HCT116 (cell line): ENCODE data around the gene OLFML1. TPM values are rescaled to one million over a fixed set of nuclear protein-coding genes. Genes with fewer than 3 reads are reported as not detected.

Experiments
- ATAC-seq: fragments of 200-7000 bp; cut with Tn5 transposase; 2 replicates; pipeline ENCODE4 v1.9.1; 2020; ENCODE audit warnings: mild to moderate bottlenecking, moderate library complexity
- BruUV-seq: library from RNA; stranded (reverse); fragments of 400-500 nt; replicated peaks from 2 replicates; lab custom pipeline; 2021; lab: Mats Ljungman, UMichigan
- CTCF ChIA-PET: fragments of 300-600 bp; sonication (Branson Sonifier 250); formaldehyde crosslinking; loops from one replicate; lab custom pipeline; 2021; ENCODE audit warnings: antibody characterized with exemption; lab: Charles Lee
- POLR2A ChIA-PET: fragments of 300-600, 350-600 bp; sonication (Branson Sonifier 250); formaldehyde crosslinking; loops from one replicate; lab custom pipeline; 2021; ENCODE audit warnings: antibody characterized with exemption; lab: Charles Lee
- RAD21 ChIA-PET, 2 experiments: fragments of 300-600 bp; sonication (Branson Sonifier 250); formaldehyde crosslinking; loops; one replicate each; lab custom pipeline; 2023; ENCODE audit warnings: low total read pairs in 2 of 2; ENCODE audit not compliant: uncharacterized antibody in 2 of 2, unreplicated experiment in 2 of 2, low non-redundant PET in 1 of 2; lab: Charles Lee
- DNase-seq: peaks from one replicate; pipeline ENCODE4 v3.0.0-alpha.2; 2010; ENCODE audit warnings: low read depth, low spot score
- H2AFZ ChIP-seq: fragments of 200-600 bp; shearing (Covaris generic), sonication (generic); 2 replicates; pipeline ENCODE4 v1.6.1; 2017; ENCODE audit warnings: low read depth, mixed run types, mixed read lengths, antibody characterized with exemption, low read length; ENCODE audit not compliant: poor library complexity, severe bottlenecking
- H3K27ac ChIP-seq: 2 replicates; pipeline ENCODE4 v1.5.1; 2012; ENCODE audit warnings: low read depth, low read length
- H3K27me3 ChIP-seq: fragments of 200-600 bp; sonication (generic); 2 replicates; pipeline ENCODE4 v1.6.1; 2016; ENCODE audit warnings: mixed run types, low read length, mixed read lengths; ENCODE audit not compliant: insufficient read depth
- H3K36me3 ChIP-seq, 2 experiments: fragments of 200-500 bp in 1 of 2; fragments of 200-600 bp in 1 of 2; sonication (Bioruptor generic) in 1 of 2; sonication (generic) in 1 of 2; 2 replicates each; pipeline versions ENCODE4 v1.5.1 to v1.6.1; 2014 to 2016; ENCODE audit warnings: low read length in 2 of 2, inconsistent platforms in 1 of 2, mixed read lengths in 1 of 2, mixed run types in 1 of 2; ENCODE audit not compliant: insufficient read depth in 2 of 2, control insufficient read depth in 1 of 2
- H3K4me1 ChIP-seq, 2 experiments: fragments of 200-600 bp in 1 of 2; sonication (generic) in 1 of 2; 2 replicates each; pipeline versions ENCODE4 v1.5.1 to v1.6.1; 2012 to 2017; ENCODE audit warnings: low read length in 2 of 2, inconsistent platforms in 1 of 2, mild to moderate bottlenecking in 1 of 2, mixed read lengths in 1 of 2, mixed run types in 1 of 2, moderate library complexity in 1 of 2; ENCODE audit not compliant: insufficient read depth in 2 of 2, control insufficient read depth in 1 of 2
- H3K4me2 ChIP-seq: fragments of 200-600 bp; sonication (generic); 2 replicates; pipeline ENCODE4 v1.6.1; 2017; ENCODE audit warnings: mixed run types, low read length, mixed read lengths
- H3K4me3 ChIP-seq, 2 experiments: fragments of 200-600 bp in 1 of 2; sonication (generic) in 1 of 2; replicated peaks in 1 of 2; 2 replicates each; pipeline ENCODE4 v1.5.1; 2011 to 2016; ENCODE audit warnings: low read length in 2 of 2, control low read depth in 1 of 2, low read depth in 1 of 2, mild to moderate bottlenecking in 1 of 2, mixed read lengths in 1 of 2, mixed run types in 1 of 2
- H3K79me2 ChIP-seq: fragments of 200-600 bp; sonication (generic); 2 replicates; pipeline ENCODE4 v1.6.1; 2017; ENCODE audit warnings: mild to moderate bottlenecking, mixed run types, low read length, moderate library complexity, mixed read lengths; ENCODE audit not compliant: insufficient read depth
- H3K9ac ChIP-seq: fragments of 200-600 bp; sonication (generic); 2 replicates; pipeline ENCODE4 v1.6.1; 2016; ENCODE audit warnings: low read length, mixed read lengths
- H3K9me2 ChIP-seq: fragments of 200-600 bp; sonication (generic), shearing (Covaris generic); 2 replicates; pipeline ENCODE4 v1.6.1; 2017; ENCODE audit warnings: mixed run types, mild to moderate bottlenecking, moderate library complexity; ENCODE audit not compliant: insufficient read depth
- H3K9me3 ChIP-seq, 2 experiments: fragments of 200-500 bp in 1 of 2; fragments of 200-600 bp in 1 of 2; sonication (Bioruptor generic) in 1 of 2; sonication (generic) in 1 of 2; 2 replicates each; pipeline ENCODE4 v1.6.1; 2014 to 2017; ENCODE audit warnings: low read length in 2 of 2, mixed read lengths in 2 of 2, inconsistent platforms in 1 of 2, low read depth in 1 of 2, mild to moderate bottlenecking in 1 of 2, mixed run types in 1 of 2, moderate library complexity in 1 of 2; ENCODE audit not compliant: control insufficient read depth in 1 of 2, insufficient read depth in 1 of 2
- H4K20me1 ChIP-seq: fragments of 200-600 bp; sonication (generic), shearing (Covaris generic); 2 replicates; pipeline ENCODE4 v1.6.1; 2017; ENCODE audit warnings: mixed run types, mild to moderate bottlenecking, moderate library complexity; ENCODE audit not compliant: insufficient read depth
- CEBPB ChIP-seq: IDR thresholded peaks from 2 replicates; pipeline ENCODE4 v1.6.1; 2012; ENCODE audit warnings: low read depth
- EGR1 ChIP-seq: IDR thresholded peaks from 2 replicates; pipeline ENCODE4 v1.6.1; 2012; ENCODE audit warnings: low read depth
- ELF1 ChIP-seq: IDR thresholded peaks from 2 replicates; pipeline ENCODE4 v1.6.1; 2012; ENCODE audit warnings: low read depth, borderline replicate concordance
- EZH2 ChIP-seq: fragments of 200-600 bp; sonication (generic); IDR thresholded peaks from 2 replicates; pipeline ENCODE4 v1.6.1; 2017; ENCODE audit warnings: antibody characterized with exemption, mixed run types
- EZH2phosphoT487 ChIP-seq: fragments of 200-600 bp; IDR thresholded peaks from 2 replicates; pipeline ENCODE4 v1.6.1; 2018; ENCODE audit warnings: antibody characterized with exemption, borderline replicate concordance
- FOSL1 ChIP-seq: IDR thresholded peaks from 2 replicates; pipeline ENCODE4 v1.6.1; 2012; ENCODE audit warnings: low read depth
- POLR2AphosphoS5 ChIP-seq: IDR thresholded peaks from 2 replicates; pipeline ENCODE4 v1.6.1; 2011; ENCODE audit warnings: mild to moderate bottlenecking, low read depth, low read length, moderate library complexity
- SIN3A ChIP-seq: IDR thresholded peaks from 2 replicates; pipeline ENCODE4 v1.6.1; 2012; ENCODE audit warnings: low read depth
- SP1 ChIP-seq: IDR thresholded peaks from 2 replicates; pipeline ENCODE4 v1.6.1; 2012; ENCODE audit warnings: low read depth
- SRF ChIP-seq: IDR thresholded peaks from 2 replicates; pipeline ENCODE4 v1.6.1; 2012; ENCODE audit warnings: low read depth
- YY1 ChIP-seq: IDR thresholded peaks from 2 replicates; pipeline ENCODE4 v1.6.1; 2011; ENCODE audit warnings: low read length, low read depth, moderate library complexity, mild to moderate bottlenecking; ENCODE audit not compliant: insufficient replicate concordance; ENCODE audit errors: extremely low read depth
- ZBTB33 ChIP-seq: IDR thresholded peaks from 2 replicates; pipeline ENCODE4 v1.6.1; 2011; ENCODE audit warnings: mild to moderate bottlenecking, low read length, moderate library complexity; ENCODE audit not compliant: insufficient replicate concordance; ENCODE audit errors: extremely low read depth
- ZFX ChIP-seq: fragments of 450-650 bp; IDR thresholded peaks from 2 replicates; pipeline ENCODE4 v1.6.1; 2017
- intact Hi-C: fragments of 100-400 bp; cut with micrococcal nuclease; formaldehyde crosslinking; loops from 2 replicates; pipeline ENCODE4 v1.10.0; 2022
- total RNA-seq: library from RNA; stranded (reverse); gene quantifications from one replicate; pipeline ENCODE4 v1.2.1, GENCODE V29; 2021; ENCODE audit not compliant: unreplicated experiment

The OLFML1 gene
- total RNA-seq, 1 experiment from 2014 or later = not detected

GRCh38 chr11:7489376-7489775, 4.1 kb downstream of the OLFML1 start:
- Histone ChIP-seq H3K9me3 (no peaks in the 10 kb centered on the region), H3K4me2 (no peak overlapping the region), H3K4me3 (no peak overlapping the region), H3K27ac (no peak overlapping the region), H3K9ac (no peak overlapping the region), H3K27me3 (peaks cover 46% of the 10 kb centered on the region), H2AFZ (no peak overlapping the region), H3K9me2 (no peaks in the 10 kb centered on the region), H4K20me1 (no peaks in the 10 kb centered on the region), H3K79me2 (no peaks in the 10 kb centered on the region), H3K36me3 (no peaks in the 10 kb centered on the region), H3K4me1 (no peaks in the 10 kb centered on the region)
- BruUV-seq = no TSS peak
- ChIA-PET RAD21 (no interaction called here), CTCF (no interaction called here), POLR2A (no interaction called here)
- DNase-seq (no peak), ATAC-seq (no peak)
- TF ChIP-seq SRF (no peak), EZH2 (no peak), EZH2phosphoT487 (no peak), YY1 (no peak), CEBPB (no peak), ZFX (no peak), ZBTB33 (no peak), FOSL1 (no peak), SP1 (no peak), ELF1 (no peak), SIN3A (no peak), POLR2AphosphoS5 (no peak), EGR1 (no peak)
- intact Hi-C loops = no loop called here
